ENCODE measurements around the gene IFT81. TPM values are rescaled to one million over a fixed set of nuclear protein-coding genes. Genes with fewer than 3 reads are reported as not detected.

IFT81 gene
- total RNA-seq, 2 experiments from 2014 or later: 1.7 to 2.4 TPM

DNA sequence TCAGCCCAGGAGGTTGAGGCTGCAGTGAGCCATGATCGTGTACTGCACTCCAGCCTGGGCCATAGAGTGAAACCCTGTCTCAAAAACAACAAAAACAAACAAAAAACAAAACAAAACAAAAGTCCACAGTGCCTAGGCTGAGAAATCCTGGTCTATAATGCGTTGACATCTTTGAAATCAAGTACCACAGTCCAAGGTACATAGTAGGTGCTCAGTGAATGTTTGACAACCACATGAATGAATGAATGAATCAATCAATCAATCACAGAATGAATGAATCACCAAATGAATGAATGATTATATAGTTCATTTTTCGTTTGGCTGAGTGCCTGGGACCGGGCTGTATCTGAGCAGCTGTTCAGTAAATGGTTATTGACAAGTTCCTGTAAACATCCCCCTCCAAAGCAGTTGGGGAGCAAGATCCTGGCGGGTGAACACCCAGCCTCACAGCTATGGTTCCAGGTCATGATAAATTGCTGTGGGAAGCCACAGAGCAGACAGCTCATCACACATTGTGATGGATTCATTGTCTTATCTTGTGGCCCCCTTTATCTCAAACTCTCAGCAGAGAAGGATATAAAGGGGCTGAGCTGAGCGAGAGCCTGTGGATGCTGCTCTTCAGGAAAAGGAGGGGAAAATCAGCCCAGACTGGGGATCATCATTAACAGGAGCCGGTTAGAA is 30.4 kb upstream of the IFT81 start:
- H3K27me3 Mint-ChIP-seq: peaks cover 34% of the 10 kb centered on the region
- no peak overlapping the region for H3K27ac Mint-ChIP-seq
- ATAC-seq (ENCODE audit: low read depth) (no peak), DNase-seq (no peak)
- no peaks in the 10 kb centered on the region for H3K9me3 Mint-ChIP-seq
- POLR2A ChIA-PET: no interaction called here
- peaks cover 1% of the 10 kb centered on the region for H3K4me1 Mint-ChIP-seq
- no peak overlapping the region for H3K4me3 Mint-ChIP-seq
- H3K36me3 Mint-ChIP-seq: no peaks in the 10 kb centered on the region

DNA sequence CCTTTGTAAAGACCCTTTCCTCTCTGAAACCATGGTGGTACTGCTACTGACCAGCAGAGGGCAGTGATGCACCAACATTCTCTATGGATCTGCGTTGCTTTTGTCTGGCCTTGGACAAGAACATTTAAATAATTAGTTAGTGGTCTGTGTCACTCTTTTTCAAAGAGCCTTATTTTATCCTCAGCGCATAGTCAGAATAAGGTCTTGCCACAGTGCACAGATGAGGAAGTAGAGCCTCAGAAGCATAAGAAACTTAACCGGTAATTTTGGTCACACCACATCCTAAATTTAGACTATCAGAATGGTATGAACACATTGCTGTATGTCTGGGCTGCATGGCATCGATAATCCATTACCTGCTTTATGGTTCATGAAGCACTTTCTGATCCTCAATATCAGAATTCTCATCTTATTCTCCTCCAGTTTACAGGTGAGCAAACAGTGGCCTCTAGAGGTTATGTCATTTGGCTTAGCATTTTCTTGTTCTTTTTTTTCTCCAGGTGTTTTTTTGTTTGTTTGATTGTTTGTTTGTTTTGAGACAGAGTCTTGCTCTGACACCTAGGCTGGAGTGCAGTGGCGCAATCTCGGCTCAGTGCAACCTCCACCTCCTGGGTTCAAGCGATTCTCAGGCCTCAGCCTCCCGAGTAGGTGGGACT is 23.7 kb upstream of the IFT81 start:
- peaks cover 2% of the 10 kb centered on the region for H3K27me3 Mint-ChIP-seq
- POLR2A ChIA-PET: interaction anchor here (0.8 to 1.8 kb wide), 2 partner anchors 181 to 331 kb away, joined by 4 to 7 read pairs; no protein-coding TSS in a partner anchor
- H3K4me3 Mint-ChIP-seq: peak overlapping the region; percentile 58
- no peaks in the 10 kb centered on the region for H3K36me3 Mint-ChIP-seq
- H3K4me1 Mint-ChIP-seq: peaks cover 14% of the 10 kb centered on the region
- DNase-seq (peak; percentile 41), ATAC-seq (ENCODE audit: low read depth) (peak; percentile 60)
- H3K27ac Mint-ChIP-seq: peak overlapping the region; percentile 75
- H3K9me3 Mint-ChIP-seq: no peaks in the 10 kb centered on the region

DNA sequence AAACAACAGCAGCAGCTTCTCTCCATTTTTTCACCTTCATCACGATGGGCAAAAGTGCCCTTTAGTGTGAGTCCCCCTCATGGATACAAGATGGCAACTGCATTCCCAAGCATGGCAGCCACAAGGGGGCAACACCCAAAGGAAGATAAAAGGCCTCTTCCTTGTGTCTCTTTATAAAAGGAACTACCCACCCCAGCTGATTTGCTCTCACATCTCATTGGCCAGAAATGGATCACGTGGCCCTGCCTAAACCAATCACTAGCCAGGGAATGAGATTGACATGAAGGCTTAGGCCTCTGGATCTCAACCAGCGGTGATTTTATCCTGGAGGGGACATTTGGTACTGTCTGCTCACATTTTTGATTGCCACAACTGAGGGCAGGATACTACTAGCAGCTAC is 21.9 kb upstream of the IFT81 start:
- Mint-ChIP-seq H3K27ac (no peak overlapping the region), H3K9me3 (no peaks in the 10 kb centered on the region), H3K27me3 (peaks cover 8% of the 10 kb centered on the region), H3K36me3 (no peaks in the 10 kb centered on the region), H3K4me3 (no peak overlapping the region), H3K4me1 (peaks cover 13% of the 10 kb centered on the region)
- no peak for DNase-seq
- peak; percentile 70 for ATAC-seq (ENCODE audit: low read depth)
- POLR2A ChIA-PET: interaction anchor here (1.0 to 1.9 kb wide), 3 partner anchors 23 to 329 kb away, joined by 3 to 8 read pairs (median 3); partner anchors contain the start of gene ATP2A2

DNA sequence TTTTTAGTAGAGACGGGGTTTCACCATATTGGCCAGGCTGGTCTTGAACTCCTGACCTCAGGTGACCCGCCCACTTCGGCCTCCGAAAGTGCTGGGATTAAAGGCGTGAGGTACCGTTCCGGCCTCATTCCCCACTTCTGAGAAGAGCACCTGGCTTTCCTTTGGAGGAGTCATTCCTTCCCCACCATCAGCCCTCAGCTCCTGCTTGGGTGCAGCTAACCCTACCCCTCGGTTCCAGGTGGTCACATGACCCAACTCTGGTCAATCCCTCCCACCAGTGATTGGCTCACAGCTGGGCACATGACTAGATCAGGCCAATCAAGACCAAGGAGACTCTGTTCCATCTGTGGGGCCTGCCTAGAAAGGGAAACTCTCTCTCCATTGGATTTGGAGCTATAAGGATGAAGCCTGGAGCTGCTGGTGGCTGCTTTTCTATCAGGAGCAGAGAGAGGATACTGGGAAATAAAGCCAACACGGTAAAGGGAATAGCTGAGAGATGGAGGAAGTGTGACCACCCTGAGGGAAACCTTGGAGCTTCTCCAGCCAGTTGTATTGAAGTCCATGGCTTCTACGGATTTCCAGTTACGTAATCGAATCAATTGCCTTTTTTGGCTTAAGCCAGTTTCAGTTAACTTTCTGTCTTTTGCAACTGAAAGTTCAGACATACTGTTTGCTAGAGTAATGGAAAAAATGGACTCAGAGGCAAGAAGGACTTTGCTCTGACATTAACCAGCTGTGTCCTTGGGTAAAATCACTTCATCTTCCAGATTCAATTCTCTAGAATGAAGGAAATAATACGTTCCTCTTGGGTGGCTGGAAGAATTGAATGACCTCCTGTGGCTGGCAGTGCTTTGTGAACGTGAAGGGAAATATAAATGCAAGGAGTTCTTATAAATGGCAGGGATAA is 19.7 kb upstream of the IFT81 start:
- H3K9me3 Mint-ChIP-seq: no peaks in the 10 kb centered on the region
- no peak overlapping the region for H3K27ac Mint-ChIP-seq
- no peak for ATAC-seq (ENCODE audit: low read depth)
- no peak overlapping the region for H3K4me3 Mint-ChIP-seq
- H3K36me3 Mint-ChIP-seq: no peaks in the 10 kb centered on the region
- no peak for DNase-seq
- H3K27me3 Mint-ChIP-seq: peaks cover 6% of the 10 kb centered on the region
- H3K4me1 Mint-ChIP-seq: peaks cover 13% of the 10 kb centered on the region
- POLR2A ChIA-PET: no interaction called here

DNA sequence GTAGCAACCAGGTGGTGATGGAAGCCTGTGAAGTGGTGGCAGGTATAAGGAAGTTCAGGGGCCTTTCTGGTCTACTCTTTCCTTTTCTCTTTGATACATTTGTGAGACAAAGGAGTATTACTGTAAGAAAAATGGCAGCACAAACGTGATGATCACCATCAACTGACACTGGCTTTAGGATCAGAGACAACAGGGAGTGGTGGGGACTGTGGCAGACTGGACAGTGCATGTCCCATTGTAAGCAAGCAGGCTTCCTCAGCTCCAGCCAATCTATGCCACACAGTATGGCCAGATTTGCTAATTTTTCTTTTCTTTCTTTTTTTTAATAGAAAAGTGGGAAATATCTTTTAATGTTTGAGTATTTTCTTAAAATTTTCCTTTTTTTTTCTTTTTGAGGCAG is 19.0 kb upstream of the IFT81 start:
- Mint-ChIP-seq H3K9me3 (no peaks in the 10 kb centered on the region), H3K4me3 (no peak overlapping the region), H3K4me1 (peaks cover 11% of the 10 kb centered on the region), H3K27me3 (peaks cover 6% of the 10 kb centered on the region), H3K27ac (no peak overlapping the region), H3K36me3 (no peaks in the 10 kb centered on the region)
- POLR2A ChIA-PET: no interaction called here
- ATAC-seq (ENCODE audit: low read depth) (no peak), DNase-seq (no peak)

DNA sequence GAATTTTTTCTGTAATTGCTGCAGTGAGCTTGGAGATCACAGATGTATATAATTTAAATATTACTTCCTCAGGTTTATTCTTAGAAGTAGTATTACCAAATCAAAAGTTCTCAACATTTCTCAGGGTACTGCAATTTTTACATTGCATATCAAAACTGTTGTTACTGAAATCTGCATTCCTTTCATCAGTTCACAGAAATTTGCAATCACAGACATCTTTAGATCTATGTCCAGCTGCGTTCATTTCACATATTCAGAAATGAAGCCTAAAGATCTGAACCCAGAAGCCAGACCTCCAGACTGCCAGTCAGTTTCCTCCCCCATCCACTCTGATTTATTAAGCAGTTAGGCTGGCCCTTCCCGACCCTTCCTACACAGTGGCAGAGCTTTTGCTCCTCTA is 18.2 kb upstream of the IFT81 start:
- peaks cover 6% of the 10 kb centered on the region for H3K27me3 Mint-ChIP-seq
- ATAC-seq (ENCODE audit: low read depth) (no peak), DNase-seq (no peak)
- POLR2A ChIA-PET: no interaction called here
- peaks cover 5% of the 10 kb centered on the region for H3K4me1 Mint-ChIP-seq
- no peaks in the 10 kb centered on the region for H3K9me3 Mint-ChIP-seq
- no peaks in the 10 kb centered on the region for H3K36me3 Mint-ChIP-seq
- no peak overlapping the region for H3K4me3 Mint-ChIP-seq
- no peak overlapping the region for H3K27ac Mint-ChIP-seq

DNA sequence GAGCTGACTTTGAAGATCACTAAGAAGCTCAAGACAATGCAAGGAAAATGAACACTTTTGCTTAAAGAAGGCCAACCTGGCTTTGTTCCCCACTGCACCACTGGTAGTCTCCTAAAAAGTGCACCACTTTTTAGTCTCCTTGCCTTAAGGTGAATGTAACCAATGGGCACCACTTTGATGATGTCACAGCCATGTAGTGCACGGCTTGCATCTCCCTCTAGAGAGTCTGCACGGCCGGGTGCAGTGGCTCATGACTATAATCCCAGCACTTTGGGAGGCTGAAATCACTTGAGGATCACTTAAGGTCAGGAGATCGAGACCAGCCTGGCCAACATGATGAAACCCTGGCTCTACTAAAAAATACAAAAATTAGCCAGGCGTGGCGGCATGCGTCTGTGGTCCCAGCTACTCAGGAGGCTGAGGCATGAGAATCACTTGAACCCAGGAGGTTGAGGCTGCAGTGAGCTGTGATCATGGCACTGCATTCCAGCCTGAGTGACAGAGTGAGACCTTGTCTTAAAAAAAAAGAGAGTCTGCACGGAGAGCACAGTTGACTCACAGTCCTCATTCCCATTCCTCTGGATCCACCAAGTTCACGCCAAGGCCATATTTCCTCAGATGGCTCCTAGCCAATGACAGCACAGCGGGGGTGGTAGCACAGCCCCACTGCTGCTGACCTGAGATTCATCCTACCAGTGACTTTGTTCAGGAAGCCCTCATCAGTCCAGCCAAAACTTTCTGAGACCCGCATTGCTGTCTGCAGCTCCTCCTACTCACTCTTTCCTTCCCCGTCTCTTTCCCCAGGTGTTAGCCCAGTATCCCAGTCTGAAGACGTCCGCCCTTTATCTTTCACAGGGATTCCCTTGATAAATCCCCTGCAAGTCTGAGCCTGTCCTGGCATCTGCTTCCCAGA is 16.5 kb upstream of the IFT81 start:
- H3K4me3 Mint-ChIP-seq: no peak overlapping the region

DNA sequence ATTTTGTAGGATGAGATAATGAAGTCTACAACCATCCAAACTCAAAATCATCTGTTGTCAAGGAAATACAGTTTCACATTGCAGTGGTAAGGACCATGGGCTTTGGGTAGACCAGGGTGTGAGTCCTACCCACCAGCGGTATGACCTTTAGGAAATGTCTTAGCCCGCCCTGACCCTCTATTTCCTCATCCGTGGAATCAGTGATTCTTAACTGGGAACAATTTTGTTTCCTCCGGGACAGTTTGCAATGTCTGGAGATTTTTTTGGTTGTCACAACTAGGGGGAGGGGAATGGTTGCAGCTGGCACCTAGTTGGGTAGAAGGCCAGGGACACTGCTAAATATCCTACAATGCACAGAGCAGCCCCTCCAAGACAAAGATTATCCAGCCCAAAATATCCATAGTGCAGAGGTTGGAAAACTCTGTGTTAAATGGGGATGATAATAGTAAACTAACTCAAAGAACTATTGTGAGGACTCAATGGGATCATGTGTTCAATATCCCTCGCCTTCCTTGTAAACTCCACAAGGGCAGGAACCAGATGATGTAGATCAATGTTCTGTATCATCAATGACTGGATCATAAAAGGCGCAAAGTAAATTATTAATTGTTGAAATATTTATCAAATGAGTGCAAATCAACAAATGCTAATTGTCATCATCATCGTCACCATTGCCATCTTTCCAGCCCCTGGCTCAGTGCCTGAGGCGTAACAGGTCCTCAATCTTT is 15.7 kb upstream of the IFT81 start:
- Mint-ChIP-seq H3K27me3 (peaks cover 6% of the 10 kb centered on the region), H3K4me3 (no peak overlapping the region), H3K4me1 (peaks cover 3% of the 10 kb centered on the region), H3K36me3 (no peaks in the 10 kb centered on the region), H3K9me3 (no peaks in the 10 kb centered on the region), H3K27ac (no peak overlapping the region)
- ATAC-seq (ENCODE audit: low read depth) (no peak), DNase-seq (no peak)
- POLR2A ChIA-PET: no interaction called here

More for the DNA sequence above, 16.5 kb upstream of the IFT81 start:
- no peak overlapping the region for H3K27ac Mint-ChIP-seq
- no peaks in the 10 kb centered on the region for H3K36me3 Mint-ChIP-seq
- no peak for DNase-seq
- H3K4me1 Mint-ChIP-seq: peaks cover 3% of the 10 kb centered on the region
- H3K27me3 Mint-ChIP-seq: peaks cover 6% of the 10 kb centered on the region
- no peak for ATAC-seq (ENCODE audit: low read depth)
- POLR2A ChIA-PET: no interaction called here
- no peaks in the 10 kb centered on the region for H3K9me3 Mint-ChIP-seq

DNA sequence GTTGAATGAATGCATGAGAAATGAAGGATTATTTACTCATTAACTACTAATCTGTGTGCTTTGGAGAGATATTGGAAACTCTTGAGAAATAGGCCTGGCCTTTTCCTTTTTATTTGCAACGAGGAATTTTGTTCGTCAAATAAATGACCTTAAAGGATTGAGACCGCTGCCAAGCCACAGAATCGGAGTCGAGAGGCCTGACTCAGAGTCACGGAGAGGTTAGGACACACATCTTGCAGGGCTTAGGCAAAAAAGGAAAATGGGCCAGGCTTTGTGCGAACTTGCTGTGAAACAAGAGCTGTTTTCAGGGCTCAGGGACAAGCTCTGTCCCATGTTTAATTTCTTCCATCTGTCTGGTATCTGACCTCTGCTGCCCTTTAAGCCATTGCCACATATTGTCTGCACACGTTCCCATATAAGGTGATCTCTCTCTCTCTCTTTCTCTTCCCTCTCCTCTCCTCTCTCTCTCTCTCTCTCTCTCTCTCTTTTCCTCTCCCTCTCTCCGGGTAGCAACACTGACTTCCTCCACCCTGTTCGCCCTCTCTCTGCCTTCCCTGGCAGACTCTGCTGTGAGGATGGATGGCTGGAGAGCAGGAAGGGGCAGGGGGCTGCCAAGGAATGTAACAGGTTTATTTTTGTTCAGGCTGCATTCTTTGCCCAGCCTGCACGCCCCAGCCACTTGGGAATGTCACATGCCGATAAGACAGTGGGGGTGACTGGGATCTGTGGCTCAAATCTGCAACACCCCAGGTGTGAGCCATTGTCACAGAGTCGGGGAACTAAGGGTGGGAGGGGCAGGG is 14.9 kb upstream of the IFT81 start:
- Mint-ChIP-seq H3K4me1 (peaks cover 3% of the 10 kb centered on the region), H3K9me3 (no peaks in the 10 kb centered on the region), H3K27me3 (peaks cover 8% of the 10 kb centered on the region), H3K4me3 (no peak overlapping the region), H3K27ac (no peak overlapping the region), H3K36me3 (no peaks in the 10 kb centered on the region)
- DNase-seq: no peak
- POLR2A ChIA-PET: no interaction called here
- ATAC-seq (ENCODE audit: low read depth): no peak

DNA sequence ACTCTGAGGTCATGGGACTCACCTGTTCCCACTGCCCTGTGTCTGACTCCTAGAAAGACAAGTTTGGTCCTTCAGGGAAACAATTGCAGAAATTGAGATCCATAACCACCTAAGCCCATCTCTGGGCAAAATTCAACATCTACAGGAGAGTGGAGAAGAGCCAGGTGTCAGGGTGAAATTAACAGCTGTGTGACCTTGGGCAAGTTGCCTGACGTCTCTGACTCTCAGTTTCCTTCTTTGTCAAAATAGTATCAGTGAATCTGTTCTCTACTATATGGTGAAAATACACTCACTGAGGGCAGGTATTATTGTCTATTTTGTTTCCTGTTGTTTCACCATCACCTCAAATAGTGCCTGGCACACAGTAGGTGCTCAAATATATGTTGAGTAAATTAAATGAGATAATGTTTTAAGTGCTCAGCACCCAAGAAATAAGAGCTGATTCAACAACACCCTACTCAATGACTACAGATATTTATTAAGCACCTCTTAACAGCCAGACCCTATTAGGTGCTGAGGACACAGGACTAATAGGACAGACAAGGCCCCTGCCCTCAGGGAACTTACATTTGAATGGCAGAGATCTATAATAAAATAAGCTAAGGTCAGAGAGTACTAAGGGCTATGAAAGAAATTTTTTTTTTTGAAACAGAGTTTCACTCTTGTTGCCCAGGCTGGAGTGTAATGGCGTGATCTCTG is 14.2 kb upstream of the IFT81 start:
- Mint-ChIP-seq H3K4me3 (no peak overlapping the region), H3K27me3 (peaks cover 8% of the 10 kb centered on the region), H3K4me1 (peaks cover 1% of the 10 kb centered on the region), H3K27ac (no peak overlapping the region), H3K36me3 (no peaks in the 10 kb centered on the region), H3K9me3 (no peaks in the 10 kb centered on the region)
- POLR2A ChIA-PET: no interaction called here
- ATAC-seq (ENCODE audit: low read depth) (no peak), DNase-seq (no peak)

DNA sequence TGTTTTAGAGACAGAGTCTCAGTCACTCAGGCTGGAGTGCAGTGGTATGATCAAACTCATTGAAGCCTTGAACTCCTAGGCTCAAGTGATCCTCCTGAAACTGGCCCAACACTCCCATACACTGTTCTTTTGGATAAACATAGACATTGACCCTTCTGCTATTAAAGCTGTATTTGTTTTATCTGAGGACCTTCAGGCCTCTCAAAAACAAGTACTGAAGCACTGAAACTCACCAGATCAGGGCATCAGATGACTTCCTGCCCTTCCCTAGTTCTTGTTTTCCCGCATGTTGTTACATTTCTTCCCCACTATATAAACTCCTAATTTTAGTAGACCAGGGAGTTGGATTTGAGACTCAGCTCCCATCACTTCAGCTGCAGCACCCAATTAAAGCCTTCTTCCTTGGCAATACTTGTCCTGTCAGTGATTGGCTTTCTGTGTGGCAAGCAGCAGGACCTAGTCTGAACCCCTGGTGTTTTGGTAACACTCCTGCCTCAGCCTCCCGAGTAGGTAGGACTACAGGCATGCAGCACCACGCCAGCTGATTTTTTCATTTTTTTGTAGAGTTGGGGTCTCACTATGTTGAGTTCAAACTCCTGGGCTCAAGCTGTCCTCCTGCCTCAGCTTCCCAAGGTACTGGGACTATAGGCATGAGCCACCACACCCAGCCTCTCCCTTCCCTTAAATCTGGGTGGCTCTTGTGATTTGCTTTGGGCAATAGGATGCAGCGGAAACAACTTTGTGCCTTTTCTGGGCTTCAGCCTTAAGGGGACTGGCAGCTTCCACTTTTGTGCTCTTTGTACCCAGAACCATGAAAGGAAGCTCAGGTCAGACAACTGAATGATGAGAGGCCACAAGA is 12.5 kb upstream of the IFT81 start:
- no peak overlapping the region for H3K27ac Mint-ChIP-seq
- no peaks in the 10 kb centered on the region for H3K9me3 Mint-ChIP-seq
- H3K27me3 Mint-ChIP-seq: peaks cover 6% of the 10 kb centered on the region
- ATAC-seq (ENCODE audit: low read depth) (no peak), DNase-seq (no peak)
- H3K36me3 Mint-ChIP-seq: no peaks in the 10 kb centered on the region
- no peak overlapping the region for H3K4me3 Mint-ChIP-seq
- H3K4me1 Mint-ChIP-seq: no peaks in the 10 kb centered on the region
- POLR2A ChIA-PET: interaction anchor here (0.6 kb wide), 1 partner anchor 322 kb away, joined by 4 read pairs; no protein-coding TSS in a partner anchor

Measured in activated naive CD8-positive, alpha-beta T cell treated with anti-CD3 and anti-CD28 coated beads, Interleukin-2, amount 10 ng/mL, durations not matched to agents 7 days and 5 days (primary cell).